Measurements from ENCODE around the gene OR8G5.

OR8G5 gene

GRCh38 chr11:124294687-124295086 lies 38.5 kb downstream of the OR8G5 start:
- no peak for DNase-seq

DNA sequence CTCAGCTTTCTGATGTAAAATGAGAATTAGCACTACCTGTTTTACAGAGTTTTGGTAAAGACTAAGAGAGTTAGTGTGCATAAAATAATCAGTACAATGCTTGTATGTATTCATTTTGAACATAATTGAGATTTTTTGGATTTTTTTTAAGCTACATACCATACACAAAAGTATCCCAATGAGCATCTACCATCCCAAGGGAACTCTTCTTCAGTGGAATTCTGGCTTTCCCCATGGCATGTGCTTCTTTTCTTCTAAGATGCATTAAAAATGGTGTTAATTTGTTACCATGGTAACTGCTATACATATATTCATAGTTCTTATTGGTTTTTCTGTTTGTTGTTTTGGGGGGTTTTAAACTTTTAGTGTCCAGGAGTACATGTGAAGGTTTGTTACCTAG lies 39.8 kb downstream of the OR8G5 start:
- no peak for DNase-seq

DNA sequence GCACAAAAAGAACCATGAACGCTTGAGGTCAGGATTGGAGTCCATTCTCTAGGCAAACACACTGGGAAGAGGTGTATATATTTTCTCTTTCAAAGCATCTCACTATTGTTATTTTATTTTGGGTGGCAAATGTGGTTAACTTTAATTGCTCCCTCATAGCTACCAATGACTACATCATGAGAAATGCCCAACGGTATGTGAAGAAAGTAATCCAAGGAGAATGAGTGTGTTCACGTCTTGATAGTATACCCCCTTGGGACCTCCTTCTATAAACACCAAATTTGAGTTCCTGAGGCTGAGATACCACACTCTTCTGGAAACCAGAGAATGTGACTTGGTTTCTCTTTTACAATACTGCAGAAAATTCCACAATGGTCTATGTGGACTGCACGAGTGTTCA lies 41.7 kb downstream of the OR8G5 start:
- DNase-seq = no peak

- no peak for DNase-seq
Observed at GRCh38 chr11:124301548-124301947, 45.4 kb downstream of the OR8G5 start.

DNA sequence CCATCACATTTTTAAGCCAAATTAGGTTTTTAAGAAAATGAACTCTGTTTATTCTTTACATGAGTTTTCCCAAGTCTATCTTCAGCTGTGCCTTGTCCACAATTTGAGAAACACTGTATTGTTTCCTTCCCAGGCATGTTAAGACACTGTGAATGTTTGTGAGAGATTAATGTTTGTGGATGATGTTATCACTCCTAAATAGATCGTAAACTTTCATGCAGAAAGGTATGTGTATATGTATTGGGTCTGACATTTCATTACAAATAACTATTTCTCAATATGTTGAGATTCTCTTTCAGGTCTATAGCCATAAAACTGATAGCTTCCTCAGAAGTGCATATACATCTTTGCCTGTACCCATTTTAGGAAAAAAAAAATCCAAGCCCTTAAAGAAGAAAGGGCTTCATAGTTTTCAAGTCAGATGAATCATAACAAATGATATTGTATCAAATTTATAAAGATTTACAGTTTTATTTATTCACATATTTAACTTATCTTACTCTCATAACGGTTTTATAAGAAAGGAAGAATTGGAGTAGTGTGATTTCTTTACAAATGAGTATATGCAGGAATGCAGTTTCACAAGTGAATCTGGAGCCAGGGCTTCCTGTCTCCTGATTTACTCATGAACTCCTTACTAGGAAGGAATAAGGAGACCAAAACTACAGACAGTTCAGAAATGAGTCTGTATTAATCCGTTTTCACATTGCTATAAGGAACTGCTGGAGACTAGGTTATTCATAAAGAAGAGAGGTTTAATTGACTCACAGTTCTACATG lies 46.4 kb downstream of the OR8G5 start:
- DNase-seq = no peak

DNA sequence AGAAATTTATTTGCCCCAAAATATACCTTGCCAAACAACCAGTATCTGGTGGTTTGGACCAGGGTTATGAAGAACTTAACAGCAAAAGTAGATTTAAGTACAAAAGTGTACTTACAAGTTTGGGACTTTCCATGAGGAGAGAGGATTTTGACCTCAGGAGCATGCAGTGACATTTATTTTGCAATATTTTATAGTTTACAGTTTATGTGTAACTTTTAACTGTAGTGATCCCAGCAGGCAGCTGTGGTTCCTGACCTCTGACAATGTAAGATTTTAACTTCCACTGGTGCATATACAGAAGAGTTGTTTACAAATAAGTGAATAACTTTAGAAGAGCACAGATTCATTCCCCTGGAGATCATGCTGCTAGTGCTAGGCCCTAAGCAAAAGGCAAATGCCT lies 50.9 kb downstream of the OR8G5 start:
- no peak for DNase-seq

- DNase-seq = no peak
Observed at GRCh38 chr11:124310721-124311120, 54.5 kb downstream of the OR8G5 start.

- DNase-seq = no peak
Observed at GRCh38 chr11:124311269-124311668, 55.1 kb downstream of the OR8G5 start.

DNA sequence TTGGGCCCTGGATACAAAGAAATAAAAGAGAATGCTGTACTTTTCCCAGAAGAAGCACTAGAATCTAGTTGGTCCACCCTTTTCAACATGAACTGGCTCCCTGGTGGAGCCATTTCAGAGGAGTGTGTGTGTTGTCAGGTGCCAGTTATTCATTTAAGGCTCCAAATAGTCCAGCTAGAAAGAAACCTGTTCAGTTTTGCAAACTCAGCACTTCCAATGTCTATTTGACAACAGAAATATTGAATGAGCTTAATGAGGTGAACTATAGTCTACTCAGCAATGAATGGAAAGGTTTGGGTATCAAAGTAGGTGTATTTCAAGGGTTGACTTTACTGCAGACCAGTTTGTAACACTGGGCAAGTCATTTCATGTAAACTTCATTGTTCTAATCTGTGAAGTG lies 55.5 kb downstream of the OR8G5 start:
- no peak for DNase-seq

DNA sequence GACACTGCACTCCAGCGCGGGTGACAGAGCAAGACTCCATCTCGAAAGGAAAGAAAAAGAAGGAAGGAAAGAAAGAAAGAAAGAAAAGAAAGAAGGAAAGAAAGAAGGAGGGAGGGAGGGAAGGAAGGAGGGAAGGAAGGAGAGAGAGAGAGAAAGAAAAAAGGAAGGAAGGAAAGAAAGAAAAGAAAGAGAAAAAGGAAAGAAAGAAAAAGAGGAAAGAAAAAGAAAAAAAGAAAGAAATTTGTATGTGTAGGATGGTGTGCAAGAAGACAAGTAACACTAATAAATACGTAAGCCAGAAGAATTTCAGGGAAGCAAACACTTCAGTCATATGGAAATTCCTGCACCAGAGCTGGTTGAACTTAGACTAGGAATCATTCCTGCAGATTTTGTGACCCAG lies 57.0 kb downstream of the OR8G5 start:
- no peak for DNase-seq

DNA sequence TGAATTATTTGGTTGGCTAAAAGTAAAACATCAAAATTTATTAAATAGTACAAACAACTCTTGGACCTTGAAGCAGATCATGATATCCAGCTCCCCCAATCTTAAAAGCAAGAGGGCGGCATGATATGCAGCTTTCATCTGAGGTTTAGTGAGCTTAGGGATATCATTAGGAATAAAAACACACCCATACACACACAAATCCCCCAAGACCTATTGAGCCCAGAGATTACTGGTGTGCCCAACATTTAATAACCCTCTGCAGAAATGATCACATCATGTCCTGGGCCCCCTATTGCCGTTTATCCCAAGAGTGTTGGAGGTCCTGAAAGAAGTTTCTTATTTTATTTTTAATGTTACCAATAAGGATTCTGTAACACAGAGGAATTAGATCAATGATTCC lies 57.7 kb downstream of the OR8G5 start, which contains the start of gene OR8D1:
Gene OR8D1 (minus strand): TSS at position 101 of the 400 bp plus-strand sequence. CDS start 3,183 bp downstream, outside the sequence.
- DNase-seq = no peak

- no peak for DNase-seq
Observed at GRCh38 chr11:124315052-124315451, 58.9 kb downstream of the OR8G5 start.
